ENCODE results near the gene SDHA.
"Not testable (repeated sequence)": the region's sequence is repeated elsewhere in the genome, so short reads cannot be mapped to it uniquely, and the experiment has no call there.

SDHA gene

DNA sequence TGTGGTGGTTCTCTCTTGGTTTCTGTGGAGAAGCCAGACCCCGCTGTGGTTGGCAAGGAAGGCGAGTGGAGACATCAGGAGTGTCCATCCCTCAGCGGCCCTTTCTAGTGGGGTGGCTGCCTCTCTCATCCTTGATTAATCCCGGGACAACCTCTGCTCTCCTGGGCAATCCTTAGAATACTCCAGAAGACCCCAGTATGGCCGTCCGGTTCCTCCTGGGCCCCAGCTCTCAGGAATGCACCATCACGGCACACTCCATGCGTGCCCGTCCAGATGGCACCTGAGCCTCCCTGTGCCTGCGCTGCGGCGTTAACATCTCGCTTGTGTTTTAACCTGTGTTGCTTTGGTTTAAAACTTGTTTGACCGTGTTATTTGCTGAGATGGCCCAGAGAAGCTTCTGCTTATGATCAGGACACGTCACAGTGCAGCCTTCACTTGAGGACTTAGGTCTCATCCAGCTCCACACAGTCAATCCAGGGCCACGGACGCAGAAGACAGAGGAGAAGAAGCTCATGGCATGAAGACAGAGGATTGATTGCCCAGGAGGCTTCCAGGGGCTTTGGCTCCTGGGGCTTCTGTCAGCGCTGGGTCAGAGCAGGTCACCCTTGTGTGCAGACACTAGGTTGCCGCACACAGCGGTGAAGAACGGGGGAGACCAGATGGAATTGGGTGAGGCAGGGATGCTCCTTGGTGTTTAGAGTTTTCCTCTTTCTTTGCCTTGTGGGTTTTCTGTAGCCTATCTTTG lies 82.7 kb downstream of the SDHA start:
- not testable (repeated sequence) for H3K27me3 ChIP-seq (ENCODE audit: control insufficient read depth in 3 of 3, insufficient read depth in 3 of 3, low read depth in 1 of 3, low read length in 3 of 3); H2BK12ac ChIP-seq (ENCODE audit: low read length); H3K4me3 ChIP-seq (ENCODE audit: low read length in 2 of 2); H3K4me1 ChIP-seq (ENCODE audit: control insufficient read depth in 2 of 2, insufficient read depth in 1 of 2, low read depth in 1 of 2, low read length in 2 of 2); H3K36me3 ChIP-seq (replicated peaks in 1 of 2; ENCODE audit: control insufficient read depth in 2 of 2, insufficient read depth in 2 of 2, low read length in 2 of 2); H2AK5ac ChIP-seq (ENCODE audit: low read depth, low read length); H3K27ac ChIP-seq (replicated peaks; ENCODE audit: low read length); H3K9me3 ChIP-seq (replicated peaks in 1 of 2; ENCODE audit: control insufficient read depth in 2 of 2, insufficient read depth in 1 of 2, low read depth in 1 of 2, low read length in 2 of 2); H3K23ac ChIP-seq (ENCODE audit: low read depth, low read length, poor library complexity); H2BK120ac ChIP-seq (ENCODE audit: low read depth, low read length); H3K79me1 ChIP-seq (ENCODE audit: low read depth, low read length); H4K91ac ChIP-seq (ENCODE audit: low read depth, low read length, poor library complexity); DNase-seq (ENCODE audit: low spot score); H2BK5ac ChIP-seq (ENCODE audit: low read length); H3K9ac ChIP-seq (ENCODE audit: low read depth, low read length, poor library complexity); H2AFZ ChIP-seq (ENCODE audit: low read length); H3K4me2 ChIP-seq (ENCODE audit: insufficient read depth, low read length, poor library complexity, severe bottlenecking); H3K18ac ChIP-seq (ENCODE audit: low read length); H3K4ac ChIP-seq (ENCODE audit: low read length); H2BK15ac ChIP-seq (ENCODE audit: low read length); H4K8ac ChIP-seq (ENCODE audit: low read depth, low read length); H3K14ac ChIP-seq (ENCODE audit: low read length)
- no CpG with 5 or more reads among the region's 21 CpGs for whole genome bisulfite sequencing, 2 donors (ENCODE audit: extremely low coverage in 2 of 2, insufficient read length in 2 of 2, insufficient replicate concordance in 1 of 2)

- not testable (repeated sequence) for H3K79me1 ChIP-seq (ENCODE audit: low read depth, low read length); H3K23ac ChIP-seq (ENCODE audit: low read depth, low read length, poor library complexity); H3K4ac ChIP-seq (ENCODE audit: low read length); H2BK15ac ChIP-seq (ENCODE audit: low read length); H3K18ac ChIP-seq (ENCODE audit: low read length); H2BK120ac ChIP-seq (ENCODE audit: low read depth, low read length); H4K8ac ChIP-seq (ENCODE audit: low read depth, low read length); H2BK5ac ChIP-seq (ENCODE audit: low read length); H4K91ac ChIP-seq (ENCODE audit: low read depth, low read length, poor library complexity); H2AFZ ChIP-seq (ENCODE audit: low read length); H3K4me1 ChIP-seq (ENCODE audit: control insufficient read depth in 2 of 2, insufficient read depth in 1 of 2, low read depth in 1 of 2, low read length in 2 of 2); H3K14ac ChIP-seq (ENCODE audit: low read length); H3K4me3 ChIP-seq (ENCODE audit: low read length in 2 of 2); H2AK5ac ChIP-seq (ENCODE audit: low read depth, low read length); DNase-seq (ENCODE audit: low spot score); H2BK12ac ChIP-seq (ENCODE audit: low read length); H3K4me2 ChIP-seq (ENCODE audit: insufficient read depth, low read length, poor library complexity, severe bottlenecking); H3K9me3 ChIP-seq (replicated peaks in 1 of 2; ENCODE audit: control insufficient read depth in 2 of 2, insufficient read depth in 1 of 2, low read depth in 1 of 2, low read length in 2 of 2); H3K9ac ChIP-seq (ENCODE audit: low read depth, low read length, poor library complexity); H3K27me3 ChIP-seq (ENCODE audit: control insufficient read depth in 3 of 3, insufficient read depth in 3 of 3, low read depth in 1 of 3, low read length in 3 of 3); H3K27ac ChIP-seq (replicated peaks; ENCODE audit: low read length)
- peaks cover 7 to 23% of the 10 kb centered on the region in 2 donors for H3K36me3 ChIP-seq (replicated peaks in 1 of 2; ENCODE audit: control insufficient read depth in 2 of 2, insufficient read depth in 2 of 2, low read length in 2 of 2)
- no CpG with 5 or more reads among the region's 8 CpGs for WGBS, 2 donors (ENCODE audit: extremely low coverage in 2 of 2, insufficient read length in 2 of 2, insufficient replicate concordance in 1 of 2)
These were observed 84.3 kb downstream of the SDHA start for GRCh38 chr5:302416-302815.

DNA sequence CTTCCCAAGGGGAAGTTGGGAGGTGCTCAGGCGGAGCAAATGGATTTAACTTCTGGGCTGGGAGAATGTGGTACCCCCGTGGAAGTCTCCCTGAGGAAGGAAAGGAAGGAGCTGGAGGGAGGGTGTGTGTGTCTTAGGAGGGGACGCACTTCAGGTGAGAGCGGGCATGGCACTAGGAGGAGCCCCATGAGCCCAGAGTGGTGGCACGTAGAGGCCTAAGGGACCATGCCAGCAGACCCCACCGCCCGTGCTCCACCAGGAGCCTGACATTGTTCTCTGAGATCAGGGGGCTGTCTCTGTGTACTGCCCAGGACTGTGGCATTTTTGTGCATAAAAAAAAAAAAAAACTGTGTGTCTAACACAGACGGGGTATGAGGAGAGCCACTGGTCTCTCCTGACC lies 84.8 kb downstream of the SDHA start:
- Histone ChIP-seq H4K8ac (ENCODE audit: low read depth, low read length) (no peak overlapping the region), H3K9ac (ENCODE audit: low read depth, low read length, poor library complexity) (no peak overlapping the region), H2BK120ac (ENCODE audit: low read depth, low read length) (no peak overlapping the region), H3K4ac (ENCODE audit: low read length) (no peak overlapping the region), H3K9me3 (replicated peaks in 1 of 2; ENCODE audit: control insufficient read depth in 2 of 2, insufficient read depth in 1 of 2, low read depth in 1 of 2, low read length in 2 of 2) (no peaks in the 10 kb centered on the region), H4K91ac (ENCODE audit: low read depth, low read length, poor library complexity) (no peak overlapping the region), H3K4me1 (ENCODE audit: control insufficient read depth in 2 of 2, insufficient read depth in 1 of 2, low read depth in 1 of 2, low read length in 2 of 2) (peaks cover 0 to 1% of the 10 kb centered on the region in 2 donors), H3K14ac (ENCODE audit: low read length) (no peak overlapping the region), H2BK12ac (ENCODE audit: low read length) (no peak overlapping the region), H2BK5ac (ENCODE audit: low read length) (no peak overlapping the region), H3K36me3 (replicated peaks in 1 of 2; ENCODE audit: control insufficient read depth in 2 of 2, insufficient read depth in 2 of 2, low read length in 2 of 2) (peaks cover 7 to 28% of the 10 kb centered on the region in 2 donors), H3K23ac (ENCODE audit: low read depth, low read length, poor library complexity) (no peak overlapping the region), H2AK5ac (ENCODE audit: low read depth, low read length) (no peak overlapping the region), H3K4me2 (ENCODE audit: insufficient read depth, low read length, poor library complexity, severe bottlenecking) (no peak overlapping the region), H2BK15ac (ENCODE audit: low read length) (no peak overlapping the region), H3K18ac (ENCODE audit: low read length) (no peak overlapping the region), H3K27ac (replicated peaks; ENCODE audit: low read length) (no peak overlapping the region), H3K79me1 (ENCODE audit: low read depth, low read length) (peaks cover 3% of the 10 kb centered on the region), H3K4me3 (ENCODE audit: low read length in 2 of 2) (no peak overlapping the region), H2AFZ (ENCODE audit: low read length) (no peak overlapping the region), H3K27me3 (ENCODE audit: control insufficient read depth in 3 of 3, insufficient read depth in 3 of 3, low read depth in 1 of 3, low read length in 3 of 3) (no peaks in the 10 kb centered on the region)
- DNase-seq (ENCODE audit: low spot score): no peak
- no CpG with 5 or more reads among the region's 8 CpGs for whole genome bisulfite sequencing, 2 donors (ENCODE audit: extremely low coverage in 2 of 2, insufficient read length in 2 of 2, insufficient replicate concordance in 1 of 2)

DNA sequence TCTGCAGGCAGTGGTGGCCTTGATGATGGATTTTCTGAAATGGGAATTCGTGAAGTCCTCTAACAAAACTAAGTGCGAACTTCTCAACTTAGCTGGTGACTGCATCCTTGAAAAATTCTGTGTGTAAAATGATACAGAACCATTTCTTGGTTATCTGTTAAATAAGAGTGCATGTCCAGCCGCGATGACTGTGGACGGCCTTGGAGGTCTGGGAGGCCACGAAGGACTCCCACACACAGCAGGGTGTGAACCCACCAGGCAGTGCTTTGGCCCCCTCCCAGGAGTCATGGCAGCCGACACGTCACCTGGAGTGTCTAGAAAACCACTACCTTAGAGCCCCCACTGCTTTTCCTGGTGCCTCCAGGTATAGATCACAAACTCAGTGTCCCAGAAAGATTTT lies 85.6 kb downstream of the SDHA start:
- no CpG with 5 or more reads among the region's 8 CpGs for WGBS, 2 donors (ENCODE audit: extremely low coverage in 2 of 2, insufficient read length in 2 of 2, insufficient replicate concordance in 1 of 2)
- H2BK5ac ChIP-seq (ENCODE audit: low read length); H3K4me3 ChIP-seq (ENCODE audit: low read length in 2 of 2); H2BK12ac ChIP-seq (ENCODE audit: low read length); H3K4ac ChIP-seq (ENCODE audit: low read length); H4K91ac ChIP-seq (ENCODE audit: low read depth, low read length, poor library complexity); H3K14ac ChIP-seq (ENCODE audit: low read length); H3K4me2 ChIP-seq (ENCODE audit: insufficient read depth, low read length, poor library complexity, severe bottlenecking); H3K27me3 ChIP-seq (ENCODE audit: control insufficient read depth in 3 of 3, insufficient read depth in 3 of 3, low read depth in 1 of 3, low read length in 3 of 3); H3K18ac ChIP-seq (ENCODE audit: low read length); H2AFZ ChIP-seq (ENCODE audit: low read length); H3K27ac ChIP-seq (replicated peaks; ENCODE audit: low read length); H3K4me1 ChIP-seq (ENCODE audit: control insufficient read depth in 2 of 2, insufficient read depth in 1 of 2, low read depth in 1 of 2, low read length in 2 of 2); H4K8ac ChIP-seq (ENCODE audit: low read depth, low read length); H3K23ac ChIP-seq (ENCODE audit: low read depth, low read length, poor library complexity); H2BK120ac ChIP-seq (ENCODE audit: low read depth, low read length); DNase-seq (ENCODE audit: low spot score); H3K79me1 ChIP-seq (ENCODE audit: low read depth, low read length); H2AK5ac ChIP-seq (ENCODE audit: low read depth, low read length); H2BK15ac ChIP-seq (ENCODE audit: low read length); H3K9ac ChIP-seq (ENCODE audit: low read depth, low read length, poor library complexity); H3K9me3 ChIP-seq (replicated peaks in 1 of 2; ENCODE audit: control insufficient read depth in 2 of 2, insufficient read depth in 1 of 2, low read depth in 1 of 2, low read length in 2 of 2): not testable (repeated sequence)
- peaks cover 9 to 36% of the 10 kb centered on the region in 2 donors for H3K36me3 ChIP-seq (replicated peaks in 1 of 2; ENCODE audit: control insufficient read depth in 2 of 2, insufficient read depth in 2 of 2, low read length in 2 of 2)
